Measurements from ENCODE around the gene TLCD3B.
"Not testable (repeated sequence)": the region's sequence is repeated elsewhere in the genome, so short reads cannot be mapped to it uniquely, and the experiment has no call there.

TLCD3B gene

GRCh38 chr16:30025156-30025555 lies 5.9 kb downstream of the TLCD3B start:
- DNase-seq: no peak

- no peak for DNase-seq
Observed at GRCh38 chr16:30024451-30024850, 6.6 kb downstream of the TLCD3B start.

GRCh38 chr16:30023586-30023985 lies 7.5 kb downstream of the TLCD3B start:
- no peak for DNase-seq

GRCh38 chr16:30022887-30023286 lies 8.2 kb downstream of the TLCD3B start, which contains the start of gene C16orf92:
C16orf92 (plus strand) TSS chr16:30023198; CDS start chr16:30023341, 143 bp downstream.
- DNase-seq: no peak

GRCh38 chr16:30018731-30019158 lies 12.3 kb downstream of the TLCD3B start:
- no peak for DNase-seq

- not testable (repeated sequence) for DNase-seq
Observed at GRCh38 chr16:30017937-30018336, 13.1 kb downstream of the TLCD3B start.

GRCh38 chr16:30017277-30017656 lies 13.8 kb downstream of the TLCD3B start:
- no peak for DNase-seq

- DNase-seq: no peak
Observed at GRCh38 chr16:30016555-30017276, 14.4 kb downstream of the TLCD3B start.

GRCh38 chr16:30015450-30015849 lies 15.6 kb downstream of the TLCD3B start:
- not testable (repeated sequence) for DNase-seq

GRCh38 chr16:30012598-30012997 lies 18.5 kb downstream of the TLCD3B start:
- DNase-seq: not testable (repeated sequence)

- DNase-seq: no peak
Observed at GRCh38 chr16:30011714-30012504, 19.2 kb downstream of the TLCD3B start.

GRCh38 chr16:30010844-30011713 lies 20.0 kb downstream of the TLCD3B start, which contains the start of gene DOC2A:
DOC2A (minus strand) TSS chr16:30011027; CDS start chr16:30010222, 805 bp downstream.
- DNase-seq: no peak

- DNase-seq: no peak
Observed at GRCh38 chr16:30009990-30010843, 20.9 kb downstream of the TLCD3B start.

- DNase-seq: no peak
Observed at GRCh38 chr16:30009085-30009862, 21.8 kb downstream of the TLCD3B start.

GRCh38 chr16:30007378-30007895 lies 23.6 kb downstream of the TLCD3B start:
- no peak for DNase-seq

- no peak for DNase-seq
Observed at GRCh38 chr16:30006659-30007377, 24.3 kb downstream of the TLCD3B start.

- no peak for DNase-seq
Observed at GRCh38 chr16:30006095-30006473, 25.0 kb downstream of the TLCD3B start.

GRCh38 chr16:30005341-30006094 lies 25.6 kb downstream of the TLCD3B start:
- DNase-seq: no peak

GRCh38 chr16:30004811-30005242 lies 26.2 kb downstream of the TLCD3B start:
- no peak for DNase-seq

GRCh38 chr16:30004424-30004776 lies 26.7 kb downstream of the TLCD3B start:
- DNase-seq: no peak
